ENCODE data around the gene ZFYVE1. TPM values are rescaled to one million over a fixed set of nuclear protein-coding genes. Genes with fewer than 3 reads are reported as not detected.
A peak's percentile ranks its signal among the peaks of the same experiment; 100 is the strongest.

The ZFYVE1 gene
- polyA plus RNA-seq, 1 of the 3 experiments (the other 2 are of a cell fraction) = 18.6 TPM

DNA sequence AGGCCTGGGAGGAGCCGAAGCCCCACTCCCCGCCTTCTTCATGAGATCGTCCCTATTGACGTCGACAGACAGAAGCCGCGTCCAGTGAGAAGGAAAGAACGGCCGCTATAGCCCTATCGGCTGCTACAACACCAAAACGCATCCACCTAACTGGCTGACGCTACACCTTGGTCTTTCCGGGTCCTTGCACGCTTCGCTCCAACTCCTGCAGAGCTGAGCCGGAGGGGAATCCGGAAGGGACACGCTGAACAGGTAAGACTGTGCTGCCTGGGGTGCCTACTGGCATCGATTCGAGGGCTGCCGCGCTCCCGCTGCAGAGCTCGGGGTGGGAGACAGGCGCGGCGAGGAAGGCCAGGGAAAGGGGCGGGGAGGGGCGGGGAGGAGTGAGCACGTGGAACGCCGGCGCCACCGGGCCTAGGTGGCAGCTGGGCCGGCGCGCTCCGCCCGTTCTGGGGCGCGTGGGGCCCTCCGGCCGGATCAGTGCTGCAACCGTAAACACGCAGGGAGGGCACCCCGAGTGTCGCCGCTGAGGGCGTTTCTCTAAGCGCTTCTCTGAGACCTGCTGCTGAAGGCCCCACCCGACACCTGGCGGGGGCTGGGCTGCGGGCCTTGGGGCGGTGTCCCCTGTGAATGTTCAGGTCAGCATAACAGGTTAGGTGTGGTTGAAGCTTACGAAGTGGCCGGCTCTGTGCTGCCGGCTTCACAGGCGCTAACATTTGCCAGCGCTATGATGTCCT is 100.4 kb downstream of the ZFYVE1 start, which contains the start of gene DCAF4:
DCAF4 (plus strand) TSS at position 173 of the 737 bp plus-strand sequence. CDS start 11,515 bp downstream, outside the sequence.
- Histone ChIP-seq H3K4me1 (ENCODE audit: control insufficient read depth in 1 of 2, insufficient read depth in 2 of 2, low read depth in 1 of 2, low read length in 1 of 2) (peaks cover 0 to 12% of the 10 kb centered on the region in 2 experiments; a peak in 1 of 4 replicates), H3K4me3 (ENCODE audit: low read depth in 2 of 2, low read length in 1 of 2) (peak within 1 kb of the TSS; percentile 79 to 93), H2AFZ (ENCODE audit: low read depth) (peak within 1 kb of the TSS; percentile 99), H3K9me2 (no peaks in the 10 kb centered on the region), H3K9me3 (no peaks in the 10 kb centered on the region), H3K79me2 (ENCODE audit: insufficient read depth) (peaks cover 22% of the 10 kb centered on the region), H3K9ac (peak within 1 kb of the TSS; percentile 72), H3K36me3 (replicated peaks in 1 of 2; ENCODE audit: control insufficient read depth in 1 of 2, insufficient read depth in 2 of 2, low read length in 1 of 2) (no peaks in the 10 kb centered on the region), H3K4me2 (peak within 1 kb of the TSS; percentile 100), H3F3A (replicated peaks; ENCODE audit: insufficient read depth) (no peaks in the 10 kb centered on the region), H4K20me1 (ENCODE audit: insufficient read depth) (no peaks in the 10 kb centered on the region), H3K27me3 (ENCODE audit: insufficient read depth) (no peaks in the 10 kb centered on the region), H3K27ac (ENCODE audit: low read depth in 2 of 2, low read length in 1 of 2) (peak within 1 kb of the TSS; percentile 12 to 50; a peak in 3 of 4 replicates)
- DNase-seq = peak; percentile 99
- under 1% methylated on average over 24 of the region's 59 CpGs for whole genome bisulfite sequencing (ENCODE audit: low lambda C conversion rate)
- POLR2A ChIA-PET = interaction anchor here (0.6 kb wide), 1 partner anchor 48 kb away, joined by 3 read pairs; no protein-coding TSS in a partner anchor
- CTCF ChIA-PET = interaction anchor here (1.6 to 4.3 kb wide), 4 partner anchors 22 to 412 kb away, joined by 10 to 34 read pairs (median 16); no protein-coding TSS in a partner anchor
- TF ChIP-seq FOXM1 (IDR thresholded peaks at IDR 0.05; ENCODE audit: low read depth) (no peak), EZH2phosphoT487 (IDR thresholded peaks at IDR 0.05; ENCODE audit: borderline replicate concordance, low read depth) (no peak), REST (IDR thresholded peaks at IDR 0.05; ENCODE audit: low read depth, low read length) (no peak), FOSL2 (IDR thresholded peaks at IDR 0.05; ENCODE audit: borderline replicate concordance, low read depth) (no peak), YY1 (IDR thresholded peaks at IDR 0.05; ENCODE audit: low read depth) (no peak), MEF2A (IDR thresholded peaks at IDR 0.05; ENCODE audit: borderline replicate concordance, low read depth) (no peak), CHD2 (IDR thresholded peaks at IDR 0.05; ENCODE audit: low read length, partially characterized antibody) (peak; percentile 40), GATA2 (CRISPR knock-in tag; IDR thresholded peaks at IDR 0.05) (no peak), ELF1 (IDR thresholded peaks at IDR 0.05) (peak; percentile 88), RFX5 (IDR thresholded peaks at IDR 0.05; ENCODE audit: low read length) (peak; percentile 59; the same call in 1 of the 2 replicates), FOXJ3 (CRISPR knock-in tag; IDR thresholded peaks at IDR 0.05) (no peak), TAF1 (IDR thresholded peaks at IDR 0.05; ENCODE audit: borderline replicate concordance, low read depth, low read length) (no peak), NFIC (IDR thresholded peaks at IDR 0.05; ENCODE audit: borderline replicate concordance) (no peak), RCOR1 (IDR thresholded peaks at IDR 0.05; ENCODE audit: low read length) (no peak), SMC3 (IDR thresholded peaks at IDR 0.05; ENCODE audit: low read depth, low read length) (no peak), EP300 (IDR thresholded peaks at IDR 0.05; ENCODE audit: borderline replicate concordance in 1 of 2, low read depth in 1 of 2, low read length in 1 of 2) (no peak), ZBTB33 (IDR thresholded peaks at IDR 0.05; ENCODE audit: borderline replicate concordance, low read depth) (no peak), SIN3A (IDR thresholded peaks at IDR 0.05; ENCODE audit: borderline replicate concordance, low read depth, low read length) (peak; percentile 63; the same call in 1 of the 2 replicates), TCF12 (IDR thresholded peaks at IDR 0.05) (0 out of 2 replicates have a peak, but pooled peaks have one; percentile 3), JUND (IDR thresholded peaks at IDR 0.05) (no peak), RXRA (IDR thresholded peaks at IDR 0.05; ENCODE audit: borderline replicate concordance, low read depth) (no peak)
- TF ChIP-seq, protein P1, sequence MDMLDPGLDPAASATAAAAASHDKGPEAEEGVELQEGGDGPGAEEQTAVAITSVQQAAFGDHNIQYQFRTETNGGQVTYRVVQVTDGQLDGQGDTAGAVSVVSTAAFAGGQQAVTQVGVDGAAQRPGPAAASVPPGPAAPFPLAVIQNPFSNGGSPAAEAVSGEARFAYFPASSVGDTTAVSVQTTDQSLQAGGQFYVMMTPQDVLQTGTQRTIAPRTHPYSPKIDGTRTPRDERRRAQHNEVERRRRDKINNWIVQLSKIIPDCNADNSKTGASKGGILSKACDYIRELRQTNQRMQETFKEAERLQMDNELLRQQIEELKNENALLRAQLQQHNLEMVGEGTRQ (IDR thresholded peaks at IDR 0.05; ENCODE audit: borderline replicate concordance, low read depth, low read length) = no peak
- TF ChIP-seq, protein P2, sequence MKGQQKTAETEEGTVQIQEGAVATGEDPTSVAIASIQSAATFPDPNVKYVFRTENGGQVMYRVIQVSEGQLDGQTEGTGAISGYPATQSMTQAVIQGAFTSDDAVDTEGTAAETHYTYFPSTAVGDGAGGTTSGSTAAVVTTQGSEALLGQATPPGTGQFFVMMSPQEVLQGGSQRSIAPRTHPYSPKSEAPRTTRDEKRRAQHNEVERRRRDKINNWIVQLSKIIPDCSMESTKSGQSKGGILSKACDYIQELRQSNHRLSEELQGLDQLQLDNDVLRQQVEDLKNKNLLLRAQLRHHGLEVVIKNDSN (IDR thresholded peaks at IDR 0.05; ENCODE audit: borderline replicate concordance, low read depth) = peak; percentile 49; the same call in 1 of the 2 replicates
- TF ChIP-seq, protein P3, sequence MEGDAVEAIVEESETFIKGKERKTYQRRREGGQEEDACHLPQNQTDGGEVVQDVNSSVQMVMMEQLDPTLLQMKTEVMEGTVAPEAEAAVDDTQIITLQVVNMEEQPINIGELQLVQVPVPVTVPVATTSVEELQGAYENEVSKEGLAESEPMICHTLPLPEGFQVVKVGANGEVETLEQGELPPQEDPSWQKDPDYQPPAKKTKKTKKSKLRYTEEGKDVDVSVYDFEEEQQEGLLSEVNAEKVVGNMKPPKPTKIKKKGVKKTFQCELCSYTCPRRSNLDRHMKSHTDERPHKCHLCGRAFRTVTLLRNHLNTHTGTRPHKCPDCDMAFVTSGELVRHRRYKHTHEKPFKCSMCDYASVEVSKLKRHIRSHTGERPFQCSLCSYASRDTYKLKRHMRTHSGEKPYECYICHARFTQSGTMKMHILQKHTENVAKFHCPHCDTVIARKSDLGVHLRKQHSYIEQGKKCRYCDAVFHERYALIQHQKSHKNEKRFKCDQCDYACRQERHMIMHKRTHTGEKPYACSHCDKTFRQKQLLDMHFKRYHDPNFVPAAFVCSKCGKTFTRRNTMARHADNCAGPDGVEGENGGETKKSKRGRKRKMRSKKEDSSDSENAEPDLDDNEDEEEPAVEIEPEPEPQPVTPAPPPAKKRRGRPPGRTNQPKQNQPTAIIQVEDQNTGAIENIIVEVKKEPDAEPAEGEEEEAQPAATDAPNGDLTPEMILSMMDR (IDR thresholded peaks at IDR 0.05) = no peak

Measured in SK-N-SH (cell line).